Upper lobe of left lung (tissue), 6 donors: ENCODE data around the gene FAM131B. TPM values are rescaled to one million over a fixed set of nuclear protein-coding genes. Genes with fewer than 3 reads are reported as not detected.

Source experiments
- ATAC-seq, 2 donors: fragments of 200-7000 bp; cut with Tn5 transposase; one replicate each; pipeline ENCODE4 v1.9.1; 2022; ENCODE audit warnings: mild to moderate bottlenecking in 2 of 2, moderate library complexity in 2 of 2; ENCODE audit not compliant: low FRiP score in 2 of 2
- DNase-seq, 2 donors: peaks; one replicate each; pipeline ENCODE4 v3.0.0-alpha.2; 2019 to 2020
- H3K27ac ChIP-seq, 4 donors: fragments of 200-600 bp; sonication (generic); one replicate each; pipeline ENCODE4 v1.5.1; 2016 to 2019
- H3K27me3 ChIP-seq, 4 donors: fragments of 200-600 bp; sonication (generic); one replicate each; pipeline ENCODE4 v1.5.1; 2017 to 2019
- H3K36me3 ChIP-seq, 4 donors: fragments of 200-600 bp; sonication (generic); one replicate each; pipeline ENCODE4 v1.5.1; 2016 to 2019
- H3K4me1 ChIP-seq, 4 donors: fragments of 200-600 bp; sonication (generic); one replicate each; pipeline ENCODE4 v1.5.1; 2018 to 2019
- H3K4me3 ChIP-seq, 4 donors: fragments of 200-600 bp; sonication (generic); one replicate each; pipeline ENCODE4 v1.5.1; 2017 to 2019; ENCODE audit warnings: mild to moderate bottlenecking in 2 of 4, moderate library complexity in 1 of 4
- H3K9me3 ChIP-seq, 4 donors: fragments of 200-600 bp; sonication (generic); one replicate each; pipeline ENCODE4 v1.5.1; 2018 to 2019
- EP300 ChIP-seq, 4 donors: sonication (generic); formaldehyde crosslinking; IDR thresholded peaks; one replicate each; pipeline ENCODE4 v1.5.1; 2017; ENCODE audit warnings: antibody characterized with exemption in 4 of 4, control low read depth in 2 of 4
- POLR2A ChIP-seq, 4 donors: fragments of 450-650 bp; IDR thresholded peaks; one replicate each; pipeline ENCODE4 v1.5.1; 2016 to 2017; ENCODE audit warnings: antibody characterized with exemption in 4 of 4, mild to moderate bottlenecking in 2 of 4
- POLR2AphosphoS5 ChIP-seq, 2 donors: sonication (generic); formaldehyde crosslinking; IDR thresholded peaks; one replicate each; pipeline ENCODE4 v1.5.1; 2017; ENCODE audit warnings: antibody characterized with exemption in 2 of 2
- WGBS, 2 donors: methylation state at CpG; one replicate each; pipeline ENCODE4 v1.1.5; 2017 to 2018; 5-methylcytosine and 5-hydroxymethylcytosine counted together
- total RNA-seq, 6 donors: library from RNA; depleted of rRNA in 4 of 6; stranded (reverse); fragments of >200 nt in 4 of 6; gene quantifications; one replicate each; pipeline versions ENCODE4 v1.1.0 to v1.2.1, GENCODE V29; 2016 to 2021
- TF ChIP-seq, protein P1 (sequence below), 6 experiments: fragments of 450-650 bp in 4 of 6; fragments of 200-600 bp in 2 of 6; sonication (generic) in 2 of 6; IDR thresholded peaks; one replicate each; pipeline ENCODE4 v1.5.1; 2016 to 2019; ENCODE audit warnings: antibody characterized with exemption in 6 of 6
- donor health status: DM: no; HTN: no; CAD: no; lungs with moderate emphysema.
- donor health status: DM: no; HTN: yes; CAD: no; lungs with severe emphysema.

Gene FAM131B
- total RNA-seq, 6 donors from 2014 or later: 0.59 to 5.7 (median 0.67) TPM; not detected in 1

- Histone ChIP-seq H3K36me3 (no peaks in the 10 kb centered on the region), H3K4me3 (no peak overlapping the region), H3K27me3 (no peaks in the 10 kb centered on the region), H3K4me1 (no peaks in the 10 kb centered on the region), H3K27ac (no peak overlapping the region), H3K9me3 (no peaks in the 10 kb centered on the region)
- DNase-seq (no peak), ATAC-seq (no peak)
- TF ChIP-seq, protein P1, sequence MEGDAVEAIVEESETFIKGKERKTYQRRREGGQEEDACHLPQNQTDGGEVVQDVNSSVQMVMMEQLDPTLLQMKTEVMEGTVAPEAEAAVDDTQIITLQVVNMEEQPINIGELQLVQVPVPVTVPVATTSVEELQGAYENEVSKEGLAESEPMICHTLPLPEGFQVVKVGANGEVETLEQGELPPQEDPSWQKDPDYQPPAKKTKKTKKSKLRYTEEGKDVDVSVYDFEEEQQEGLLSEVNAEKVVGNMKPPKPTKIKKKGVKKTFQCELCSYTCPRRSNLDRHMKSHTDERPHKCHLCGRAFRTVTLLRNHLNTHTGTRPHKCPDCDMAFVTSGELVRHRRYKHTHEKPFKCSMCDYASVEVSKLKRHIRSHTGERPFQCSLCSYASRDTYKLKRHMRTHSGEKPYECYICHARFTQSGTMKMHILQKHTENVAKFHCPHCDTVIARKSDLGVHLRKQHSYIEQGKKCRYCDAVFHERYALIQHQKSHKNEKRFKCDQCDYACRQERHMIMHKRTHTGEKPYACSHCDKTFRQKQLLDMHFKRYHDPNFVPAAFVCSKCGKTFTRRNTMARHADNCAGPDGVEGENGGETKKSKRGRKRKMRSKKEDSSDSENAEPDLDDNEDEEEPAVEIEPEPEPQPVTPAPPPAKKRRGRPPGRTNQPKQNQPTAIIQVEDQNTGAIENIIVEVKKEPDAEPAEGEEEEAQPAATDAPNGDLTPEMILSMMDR (IDR thresholded peaks at IDR 0.05): no peak
- TF ChIP-seq POLR2A (IDR thresholded peaks at IDR 0.05): no peak
- no peak for TF ChIP-seq EP300 (IDR thresholded peaks at IDR 0.05)
- TF ChIP-seq POLR2AphosphoS5 (IDR thresholded peaks at IDR 0.05): no peak
- WGBS, 2 donors: 88 to 94% methylated on average over 8 of the region's 8 CpGs
Observed at GRCh38 chr7:143354376-143354775, 8.1 kb downstream of the FAM131B start.

- Histone ChIP-seq H3K27ac (no peak overlapping the region), H3K9me3 (no peaks in the 10 kb centered on the region), H3K4me1 (no peaks in the 10 kb centered on the region), H3K27me3 (no peaks in the 10 kb centered on the region), H3K36me3 (no peaks in the 10 kb centered on the region), H3K4me3 (no peak overlapping the region)
- WGBS, 2 donors: 76 to 89% methylated on average over 7 to 11 of the region's 11 CpGs
- no peak for DNase-seq
- TF ChIP-seq EP300 (IDR thresholded peaks at IDR 0.05) (no peak), POLR2AphosphoS5 (IDR thresholded peaks at IDR 0.05) (no peak), POLR2A (IDR thresholded peaks at IDR 0.05) (no peak)
- TF ChIP-seq, protein P1 (IDR thresholded peaks at IDR 0.05): no peak
- ATAC-seq: no peak
Observed at GRCh38 chr7:143352531-143353002, 9.9 kb downstream of the FAM131B start.

GRCh38 chr7:143351574-143351973, 10.9 kb downstream of the FAM131B start:
- TF ChIP-seq POLR2A (IDR thresholded peaks at IDR 0.05) (no peak), POLR2AphosphoS5 (IDR thresholded peaks at IDR 0.05) (no peak), EP300 (IDR thresholded peaks at IDR 0.05) (no peak)
- TF ChIP-seq, protein P1 (IDR thresholded peaks at IDR 0.05): no peak
- no peaks in the 10 kb centered on the region for H3K27me3 ChIP-seq
- H3K9me3 ChIP-seq: no peaks in the 10 kb centered on the region
- H3K4me1 ChIP-seq: no peaks in the 10 kb centered on the region
- ATAC-seq (no peak), DNase-seq (no peak)
- WGBS, 2 donors: 90% methylated on average over 7 to 9 of the region's 9 CpGs
- H3K4me3 ChIP-seq: no peak overlapping the region
- H3K27ac ChIP-seq: no peak overlapping the region
- H3K36me3 ChIP-seq: no peaks in the 10 kb centered on the region

DNA sequence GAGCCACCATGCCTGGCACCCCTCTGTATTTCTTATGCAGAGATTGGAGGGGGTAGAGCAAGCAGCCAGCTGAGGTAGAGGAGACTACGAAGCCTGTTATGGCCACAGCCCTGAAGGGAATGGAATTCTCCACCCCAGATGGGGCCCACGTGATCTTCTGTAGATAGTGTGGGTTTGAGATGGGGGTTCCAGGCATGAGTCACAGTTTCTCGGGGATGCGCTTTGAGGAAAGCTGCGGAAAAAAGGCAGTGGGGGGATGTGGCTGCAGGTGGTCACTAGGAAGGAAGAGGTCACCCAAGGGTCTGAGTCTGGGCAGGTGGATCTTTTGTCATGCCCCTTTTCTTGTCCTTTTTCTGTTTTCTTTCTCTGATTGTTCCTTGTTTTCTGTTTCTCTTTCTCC, 11.5 kb downstream of the FAM131B start:
- Histone ChIP-seq H3K4me1 (no peaks in the 10 kb centered on the region), H3K9me3 (no peaks in the 10 kb centered on the region), H3K4me3 (no peak overlapping the region), H3K36me3 (no peaks in the 10 kb centered on the region), H3K27ac (no peak overlapping the region), H3K27me3 (no peaks in the 10 kb centered on the region)
- ATAC-seq: no peak
- WGBS, 2 donors: 67 to 68% methylated on average over 5 of the region's 5 CpGs
- TF ChIP-seq POLR2A (IDR thresholded peaks at IDR 0.05) (no peak), EP300 (IDR thresholded peaks at IDR 0.05) (no peak), POLR2AphosphoS5 (IDR thresholded peaks at IDR 0.05) (no peak)
- TF ChIP-seq, protein P1 (IDR thresholded peaks at IDR 0.05): no peak
- DNase-seq: no peak

DNA sequence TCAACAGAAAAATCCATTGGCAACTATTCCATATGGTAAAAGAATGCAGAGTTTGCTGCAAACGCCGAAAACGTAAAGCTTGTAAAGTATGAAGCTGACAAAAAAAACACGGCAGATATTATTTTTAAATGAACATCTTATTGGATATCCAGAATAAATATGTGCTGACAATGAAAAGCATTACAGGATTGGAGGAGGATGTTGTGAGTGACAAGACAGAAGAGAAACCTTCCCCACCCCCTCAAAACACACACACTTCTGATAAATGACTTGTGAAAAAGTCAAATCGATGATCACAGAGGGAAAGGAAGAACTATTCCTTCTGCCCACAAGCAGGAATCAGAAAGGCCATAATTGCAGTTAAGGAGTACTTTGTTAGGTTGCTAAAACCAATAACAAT, 14.6 kb downstream of the FAM131B start:
- peaks cover 0 to 11% (median 6%) of the 10 kb centered on the region in 4 donors for H3K4me1 ChIP-seq
- no peak overlapping the region for H3K27ac ChIP-seq
- no peak overlapping the region for H3K4me3 ChIP-seq
- DNase-seq: no peak
- no peaks in the 10 kb centered on the region for H3K36me3 ChIP-seq
- H3K27me3 ChIP-seq: no peaks in the 10 kb centered on the region
- TF ChIP-seq EP300 (IDR thresholded peaks at IDR 0.05) (no peak), POLR2AphosphoS5 (IDR thresholded peaks at IDR 0.05) (no peak), POLR2A (IDR thresholded peaks at IDR 0.05) (no peak)
- TF ChIP-seq, protein P1 (IDR thresholded peaks at IDR 0.05): no peak
- 59 to 62% methylated on average over 5 of the region's 5 CpGs for WGBS, 2 donors
- no peak for ATAC-seq
- H3K9me3 ChIP-seq: no peaks in the 10 kb centered on the region
